HEK293T (cell line): ENCODE measurements around the gene CNPPD1.

Source experiments
- ARNT ChIP-seq: fragments of 450-650 bp; IDR thresholded peaks from 2 replicates; pipeline ENCODE4 v1.6.1; 2017; ENCODE audit warnings: mild to moderate bottlenecking
- ELF4 ChIP-seq: fragments of 450-650 bp; IDR thresholded peaks from 2 replicates; pipeline ENCODE4 v1.6.1; 2017; ENCODE audit warnings: antibody characterized with exemption
- FOXA1 ChIP-seq: fragments of 450-650 bp; IDR thresholded peaks from 2 replicates; pipeline ENCODE4 v1.6.1; 2016; ENCODE audit warnings: mild to moderate bottlenecking
- FOXK2 ChIP-seq: fragments of 450-650 bp; IDR thresholded peaks from 2 replicates; pipeline ENCODE4 v1.6.1; 2016; ENCODE audit warnings: mild to moderate bottlenecking
- FOXM1 ChIP-seq: fragments of 450-650 bp; IDR thresholded peaks from 2 replicates; pipeline ENCODE4 v1.6.1; 2017; ENCODE audit warnings: mild to moderate bottlenecking, borderline replicate concordance
- HDGF ChIP-seq: fragments of 450-650 bp; IDR thresholded peaks from 2 replicates; pipeline ENCODE4 v1.6.1; 2017; ENCODE audit warnings: antibody characterized with exemption, borderline replicate concordance
- L3MBTL2 ChIP-seq: fragments of 450-650 bp; conservative IDR thresholded peaks from 2 replicates; pipeline ENCODE4 v1.6.1; 2016; ENCODE audit warnings: mild to moderate bottlenecking
- SP1 ChIP-seq: fragments of 450-650 bp; IDR thresholded peaks from 2 replicates; pipeline ENCODE4 v1.6.1; 2017
- SUZ12 ChIP-seq: fragments of 450-650 bp; IDR thresholded peaks from 2 replicates; pipeline ENCODE4 v1.6.1; 2016; ENCODE audit warnings: mild to moderate bottlenecking
- ZNF384 ChIP-seq: fragments of 450-650 bp; IDR thresholded peaks from 2 replicates; pipeline ENCODE4 v1.6.1; 2016
- TF ChIP-seq, protein P1 (sequence below): fragments of 450-650 bp; IDR thresholded peaks from 2 replicates; pipeline ENCODE4 v1.6.1; 2016

GRCh38 chr2:219180961-219181360, 4.2 kb upstream of the CNPPD1 start:
- TF ChIP-seq FOXK2 (no peak), ELF4 (no peak), FOXA1 (no peak), L3MBTL2 (no peak), SUZ12 (no peak), FOXM1 (no peak), SP1 (no peak), ZNF384 (no peak), ARNT (no peak), HDGF (no peak)
- TF ChIP-seq, protein P1, sequence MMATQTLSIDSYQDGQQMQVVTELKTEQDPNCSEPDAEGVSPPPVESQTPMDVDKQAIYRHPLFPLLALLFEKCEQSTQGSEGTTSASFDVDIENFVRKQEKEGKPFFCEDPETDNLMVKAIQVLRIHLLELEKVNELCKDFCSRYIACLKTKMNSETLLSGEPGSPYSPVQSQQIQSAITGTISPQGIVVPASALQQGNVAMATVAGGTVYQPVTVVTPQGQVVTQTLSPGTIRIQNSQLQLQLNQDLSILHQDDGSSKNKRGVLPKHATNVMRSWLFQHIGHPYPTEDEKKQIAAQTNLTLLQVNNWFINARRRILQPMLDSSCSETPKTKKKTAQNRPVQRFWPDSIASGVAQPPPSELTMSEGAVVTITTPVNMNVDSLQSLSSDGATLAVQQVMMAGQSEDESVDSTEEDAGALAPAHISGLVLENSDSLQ, result no peak
